Measurements from ENCODE around the gene CEMIP. TPM values are rescaled to one million over a fixed set of nuclear protein-coding genes. Genes with fewer than 3 reads are reported as not detected.

CEMIP gene
- total RNA-seq, 1 experiment from 2014 or later: 3.1 TPM

DNA sequence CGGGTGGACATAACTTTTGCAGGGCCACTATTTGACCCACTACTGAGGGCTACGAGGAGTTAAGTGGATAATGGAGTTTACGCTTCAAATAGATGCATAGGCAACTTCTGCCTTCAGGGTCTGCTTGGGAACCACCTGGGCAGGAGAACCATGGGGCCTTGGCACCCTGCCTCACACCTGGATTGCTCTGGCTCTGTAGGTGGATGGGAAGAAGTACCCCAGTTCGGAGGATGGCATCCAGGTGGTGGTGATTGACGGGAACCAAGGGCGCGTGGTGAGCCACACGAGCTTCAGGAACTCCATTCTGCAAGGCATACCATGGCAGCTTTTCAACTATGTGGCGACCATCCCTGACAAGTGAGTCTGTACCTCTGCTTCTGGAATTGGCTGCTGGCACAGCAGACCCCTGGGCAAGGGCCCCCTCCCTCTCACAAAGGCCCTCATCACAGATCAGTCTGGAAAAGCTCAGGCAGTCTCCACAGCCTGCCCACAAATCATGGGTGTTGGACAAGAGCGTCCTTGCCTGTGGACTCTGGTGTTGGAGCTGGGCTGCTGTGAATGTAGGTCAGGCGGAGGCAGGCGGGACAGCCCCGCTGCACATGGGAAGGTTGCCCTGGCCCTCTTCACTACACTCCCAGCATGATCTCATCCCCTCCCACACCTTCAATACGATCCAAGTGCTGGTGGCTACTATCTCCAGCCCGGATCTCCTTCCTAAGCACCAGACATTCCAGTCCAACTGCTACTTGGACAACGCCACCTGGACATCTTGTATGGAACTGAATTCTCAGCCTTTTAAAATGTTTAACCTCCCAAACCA lies 163.8 kb downstream of the CEMIP start:
- Histone ChIP-seq H3K4me3 (ENCODE audit: low read length) (no peak overlapping the region), H3K9ac (ENCODE audit: low read length) (no peak overlapping the region), H2AFZ (ENCODE audit: low read length) (no peak overlapping the region), H3K9me2 (replicated peaks; ENCODE audit: low read length) (no peaks in the 10 kb centered on the region), H4K20me1 (ENCODE audit: low read length) (no peaks in the 10 kb centered on the region), H3K4me2 (ENCODE audit: low read length) (no peak overlapping the region), H3K27me3 (ENCODE audit: low read length) (no peaks in the 10 kb centered on the region), H3K36me3 (ENCODE audit: low read depth, low read length) (peaks cover 4% of the 10 kb centered on the region; the same call in 1 of the 2 replicates), H3K79me2 (ENCODE audit: low read length) (no peaks in the 10 kb centered on the region), H3K9me3 (ENCODE audit: low read length) (no peaks in the 10 kb centered on the region), H3F3A (ENCODE audit: low read length, unreplicated experiment) (no peaks in the 10 kb centered on the region), H3K27ac (ENCODE audit: low read length) (no peak overlapping the region), H3K4me1 (ENCODE audit: insufficient read depth, low read length) (no peaks in the 10 kb centered on the region)
- ChIA-PET POLR2A (ENCODE audit: unreplicated experiment) (no interaction called here), CTCF (no interaction called here)
- DNase-seq (no peak), ATAC-seq (no peak)
- intact Hi-C loops (cut with micrococcal nuclease): no loop called here
- BruUV-seq (replicated peaks): no TSS peak
- TF ChIP-seq EZH2phosphoT487 (IDR thresholded peaks at IDR 0.05; ENCODE audit: borderline replicate concordance, low read length): no peak
- TF ChIP-seq, protein P1, sequence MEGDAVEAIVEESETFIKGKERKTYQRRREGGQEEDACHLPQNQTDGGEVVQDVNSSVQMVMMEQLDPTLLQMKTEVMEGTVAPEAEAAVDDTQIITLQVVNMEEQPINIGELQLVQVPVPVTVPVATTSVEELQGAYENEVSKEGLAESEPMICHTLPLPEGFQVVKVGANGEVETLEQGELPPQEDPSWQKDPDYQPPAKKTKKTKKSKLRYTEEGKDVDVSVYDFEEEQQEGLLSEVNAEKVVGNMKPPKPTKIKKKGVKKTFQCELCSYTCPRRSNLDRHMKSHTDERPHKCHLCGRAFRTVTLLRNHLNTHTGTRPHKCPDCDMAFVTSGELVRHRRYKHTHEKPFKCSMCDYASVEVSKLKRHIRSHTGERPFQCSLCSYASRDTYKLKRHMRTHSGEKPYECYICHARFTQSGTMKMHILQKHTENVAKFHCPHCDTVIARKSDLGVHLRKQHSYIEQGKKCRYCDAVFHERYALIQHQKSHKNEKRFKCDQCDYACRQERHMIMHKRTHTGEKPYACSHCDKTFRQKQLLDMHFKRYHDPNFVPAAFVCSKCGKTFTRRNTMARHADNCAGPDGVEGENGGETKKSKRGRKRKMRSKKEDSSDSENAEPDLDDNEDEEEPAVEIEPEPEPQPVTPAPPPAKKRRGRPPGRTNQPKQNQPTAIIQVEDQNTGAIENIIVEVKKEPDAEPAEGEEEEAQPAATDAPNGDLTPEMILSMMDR (conservative IDR thresholded peaks at IDR 0.05; ENCODE audit: low read depth, low read length): no peak
- no peak for TF ChIP-seq EZH2 (IDR thresholded peaks at IDR 0.05; ENCODE audit: low read length, unreplicated experiment)

DNA sequence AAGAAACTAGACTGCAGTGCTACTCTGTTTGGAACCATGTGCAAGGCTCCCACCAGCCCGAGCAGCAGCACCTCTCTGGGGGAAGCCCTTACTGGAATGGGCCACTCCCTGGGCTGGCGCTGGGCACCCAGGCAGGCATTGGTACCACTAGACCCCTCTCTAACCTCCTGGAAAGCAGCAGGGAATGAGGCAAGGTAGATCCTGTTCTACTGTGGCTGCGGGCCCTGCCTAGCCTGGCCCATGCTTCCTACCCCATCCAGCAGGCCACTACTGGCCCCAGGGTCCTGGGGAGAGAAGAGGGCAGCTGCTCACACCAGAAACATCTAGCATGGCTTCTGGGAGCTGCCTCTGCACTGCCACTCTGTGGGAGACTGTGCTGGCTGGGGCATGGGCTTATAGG lies 165.6 kb downstream of the CEMIP start:
- Histone ChIP-seq H3K9me3 (ENCODE audit: low read length) (no peaks in the 10 kb centered on the region), H3K9me2 (replicated peaks; ENCODE audit: low read length) (no peaks in the 10 kb centered on the region), H3K4me1 (ENCODE audit: insufficient read depth, low read length) (no peaks in the 10 kb centered on the region), H4K20me1 (ENCODE audit: low read length) (no peaks in the 10 kb centered on the region), H3K4me2 (ENCODE audit: low read length) (no peak overlapping the region), H3K27ac (ENCODE audit: low read length) (no peak overlapping the region), H3K27me3 (ENCODE audit: low read length) (no peaks in the 10 kb centered on the region), H2AFZ (ENCODE audit: low read length) (no peak overlapping the region), H3K79me2 (ENCODE audit: low read length) (no peaks in the 10 kb centered on the region), H3K36me3 (ENCODE audit: low read depth, low read length) (peaks cover 6% of the 10 kb centered on the region; the same call in 1 of the 2 replicates), H3K9ac (ENCODE audit: low read length) (no peak overlapping the region), H3K4me3 (ENCODE audit: low read length) (no peak overlapping the region), H3F3A (ENCODE audit: low read length, unreplicated experiment) (no peaks in the 10 kb centered on the region)
- ChIA-PET CTCF (no interaction called here), POLR2A (ENCODE audit: unreplicated experiment) (no interaction called here)
- no TSS peak for BruUV-seq (replicated peaks)
- intact Hi-C loops (cut with micrococcal nuclease): no loop called here
- no peak for ATAC-seq
- DNase-seq: no peak
- TF ChIP-seq EZH2phosphoT487 (IDR thresholded peaks at IDR 0.05; ENCODE audit: borderline replicate concordance, low read length): no peak
- TF ChIP-seq EZH2 (IDR thresholded peaks at IDR 0.05; ENCODE audit: low read length, unreplicated experiment): no peak
- TF ChIP-seq, protein P1 (conservative IDR thresholded peaks at IDR 0.05; ENCODE audit: low read depth, low read length): no peak

DNA sequence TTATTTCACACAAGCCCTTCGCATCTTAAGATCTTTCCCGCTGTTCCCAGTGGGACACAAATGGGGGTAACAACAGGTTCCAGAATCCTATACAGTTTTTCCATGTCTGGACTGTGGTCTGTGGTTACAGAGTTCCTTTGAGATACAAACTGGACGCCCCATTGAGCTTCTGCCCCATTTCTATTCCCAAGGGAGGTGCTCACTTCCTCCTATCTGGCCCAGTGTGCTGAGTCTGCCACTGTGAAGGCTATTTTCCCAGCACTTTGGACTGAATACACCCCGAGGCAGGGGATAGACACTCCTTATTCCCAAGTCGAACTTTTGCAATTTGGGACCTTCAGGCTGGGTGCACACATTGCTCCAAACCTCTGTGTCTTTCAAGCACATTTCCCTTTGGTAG lies 166.4 kb downstream of the CEMIP start:
- no peaks in the 10 kb centered on the region for H3K4me1 ChIP-seq (ENCODE audit: insufficient read depth, low read length)
- H3K79me2 ChIP-seq (ENCODE audit: low read length): no peaks in the 10 kb centered on the region
- no peak for ATAC-seq
- BruUV-seq (replicated peaks): no TSS peak
- DNase-seq: no peak
- peaks cover 6% of the 10 kb centered on the region; the same call in 1 of the 2 replicates for H3K36me3 ChIP-seq (ENCODE audit: low read depth, low read length)
- H3K4me3 ChIP-seq (ENCODE audit: low read length): no peak overlapping the region
- H4K20me1 ChIP-seq (ENCODE audit: low read length): no peaks in the 10 kb centered on the region
- H3K4me2 ChIP-seq (ENCODE audit: low read length): no peak overlapping the region
- H3K9me3 ChIP-seq (ENCODE audit: low read length): no peaks in the 10 kb centered on the region
- POLR2A ChIA-PET (ENCODE audit: unreplicated experiment): no interaction called here
- no peaks in the 10 kb centered on the region for H3F3A ChIP-seq (ENCODE audit: low read length, unreplicated experiment)
- H2AFZ ChIP-seq (ENCODE audit: low read length): no peak overlapping the region
- H3K9me2 ChIP-seq (replicated peaks; ENCODE audit: low read length): no peaks in the 10 kb centered on the region
- TF ChIP-seq, protein P1 (conservative IDR thresholded peaks at IDR 0.05; ENCODE audit: low read depth, low read length): no peak
- TF ChIP-seq EZH2 (IDR thresholded peaks at IDR 0.05; ENCODE audit: low read length, unreplicated experiment): no peak
- no peak for TF ChIP-seq EZH2phosphoT487 (IDR thresholded peaks at IDR 0.05; ENCODE audit: borderline replicate concordance, low read length)
- H3K27ac ChIP-seq (ENCODE audit: low read length): no peak overlapping the region
- intact Hi-C loops (cut with micrococcal nuclease): no loop called here
- H3K27me3 ChIP-seq (ENCODE audit: low read length): no peaks in the 10 kb centered on the region
- CTCF ChIA-PET: no interaction called here
- no peak overlapping the region for H3K9ac ChIP-seq (ENCODE audit: low read length)

All from PC-3 (cell line).